ENCODE data around the gene FBF1. TPM values are rescaled to one million over a fixed set of nuclear protein-coding genes. Genes with fewer than 3 reads are reported as not detected.

Gene FBF1
- total RNA-seq, 2 experiments from 2014 or later = 21.9 to 23.6 TPM

DNA sequence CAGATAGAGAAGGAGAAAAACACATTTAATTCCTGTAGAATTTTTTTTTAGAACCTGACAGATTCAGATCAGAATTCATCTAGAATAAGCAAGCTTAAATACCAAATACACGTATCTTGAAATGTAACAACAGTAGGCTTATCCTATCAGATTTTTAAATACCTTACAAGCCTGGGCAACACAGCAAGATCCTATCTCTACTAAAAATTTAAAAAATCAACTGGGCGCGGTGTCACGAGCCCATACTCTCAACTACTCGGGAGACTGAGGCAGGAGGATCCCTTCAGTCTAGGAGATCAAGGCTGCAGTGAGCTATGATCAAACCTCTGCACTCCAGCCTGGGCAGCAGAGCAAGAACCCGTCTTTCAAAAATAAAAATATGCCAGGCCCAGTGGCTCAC is 24.6 kb upstream of the FBF1 start:
- ChIA-PET POLR2A (interaction anchor here (0.6 kb wide), 2 partner anchors 11 to 1751 kb away, joined by 3 to 4 read pairs; no protein-coding TSS in a partner anchor), CTCF (interaction anchor here (0.6 to 0.7 kb wide), 3 partner anchors 13 to 211 kb away, joined by 3 read pairs; no protein-coding TSS in a partner anchor)

DNA sequence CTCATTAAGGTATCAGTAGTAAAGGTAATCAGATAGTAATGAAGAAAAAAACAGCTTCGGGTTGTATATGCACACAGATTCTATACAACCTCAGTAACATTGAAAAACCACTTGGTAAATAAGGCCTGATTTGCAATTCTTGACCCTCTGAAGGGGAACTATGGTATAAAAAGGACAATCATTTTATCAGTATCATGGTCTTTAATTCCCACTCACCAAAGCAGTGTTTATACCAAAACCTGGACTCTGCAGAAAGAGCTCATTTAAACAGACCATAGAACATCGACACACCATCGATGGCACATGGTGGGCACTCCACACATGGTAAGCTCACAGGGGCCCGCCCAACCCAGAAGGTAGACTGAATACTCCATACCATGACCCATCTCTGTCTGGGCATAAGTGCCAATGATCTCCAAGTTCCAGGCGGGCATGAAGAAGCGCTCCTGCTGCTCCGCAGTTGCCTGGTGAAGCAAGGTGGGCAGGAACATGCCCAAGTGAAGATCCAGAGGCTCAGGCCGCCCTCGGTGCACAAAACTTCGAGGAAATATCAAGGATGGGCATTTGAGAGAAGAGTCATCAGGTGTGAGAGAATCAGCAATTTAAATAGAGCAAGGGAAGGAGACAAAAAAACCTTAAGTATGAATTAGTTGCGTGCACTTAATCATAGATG is 19.1 kb upstream of the FBF1 start:
- ChIA-PET CTCF (interaction anchor here (0.9 kb wide), 2 partner anchors 42 to 327 kb away, joined by 3 read pairs; no protein-coding TSS in a partner anchor), POLR2A (no interaction called here)

DNA sequence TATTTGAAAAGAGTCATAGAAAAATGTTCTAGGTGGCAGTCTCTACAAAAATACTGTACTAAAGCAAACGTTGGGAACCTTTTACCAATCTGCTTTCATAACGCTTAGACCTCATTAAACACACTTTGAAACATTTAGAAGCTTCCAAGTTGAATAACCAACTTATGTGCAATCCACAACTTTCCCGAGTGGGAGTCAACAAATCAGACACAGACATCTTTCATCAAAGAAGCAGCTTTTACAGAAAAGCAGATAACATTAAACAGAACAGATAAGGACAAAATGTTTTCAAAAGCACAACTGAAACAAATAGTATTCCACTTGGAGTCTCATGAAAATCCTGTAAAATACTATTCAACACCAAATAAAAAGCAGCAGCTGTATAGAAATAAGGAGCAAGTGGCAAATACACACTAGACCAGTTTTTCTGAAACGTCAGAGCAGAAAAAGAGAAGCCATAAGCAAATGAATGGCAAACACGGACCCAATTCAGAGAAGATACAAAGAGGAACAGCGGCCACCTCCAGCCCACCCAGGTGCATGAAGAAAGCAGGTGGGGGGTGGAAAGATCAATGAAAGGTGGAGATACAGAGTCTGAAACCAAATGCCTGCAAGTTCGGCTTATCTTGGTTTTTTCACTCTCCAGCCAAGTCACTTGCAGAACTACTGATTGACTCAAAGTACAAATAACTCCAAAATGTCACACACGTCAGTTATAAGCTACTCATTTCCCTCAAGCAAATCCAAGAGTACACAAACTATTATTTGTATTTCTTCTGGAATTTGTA is 18.4 kb upstream of the FBF1 start:
- ChIA-PET CTCF (interaction anchor here (0.9 kb wide), 1 partner anchor 326 kb away, joined by 3 read pairs; no protein-coding TSS in a partner anchor), POLR2A (no interaction called here)

DNA sequence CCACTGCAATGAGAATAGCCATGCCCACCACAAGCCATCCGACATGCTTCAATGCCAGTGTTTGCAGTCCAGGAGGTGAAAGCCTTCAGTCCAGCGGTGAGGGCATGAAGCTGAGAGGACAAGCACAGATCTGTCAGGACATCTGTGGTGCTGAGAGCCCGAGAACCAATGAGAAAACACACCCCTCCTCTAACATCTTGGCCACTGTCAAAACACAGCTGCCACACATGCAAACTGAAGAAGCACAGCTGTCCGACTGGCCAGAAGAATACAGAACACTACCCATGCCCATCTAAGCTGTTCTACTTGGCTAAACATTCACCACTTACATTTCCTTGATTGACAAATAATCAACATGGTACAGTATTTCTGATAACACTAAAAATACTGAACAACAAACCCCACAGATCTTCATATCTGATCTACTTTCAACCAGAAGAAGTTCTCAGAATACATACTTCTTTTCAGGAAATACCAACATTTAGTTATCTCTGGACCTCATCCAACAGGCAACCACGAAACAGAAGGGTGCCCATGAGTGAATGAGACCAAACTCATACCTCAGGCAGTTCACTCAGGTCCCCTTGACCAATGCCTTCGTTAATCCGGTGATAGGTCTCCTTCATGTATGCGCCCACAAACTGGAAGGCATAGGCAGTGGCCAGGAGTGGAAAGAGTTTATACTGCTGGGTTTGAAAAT is 10.2 kb upstream of the FBF1 start:
- ChIA-PET CTCF (interaction anchor here (0.7 kb wide), 1 partner anchor 15 kb away, joined by 3 read pairs; no protein-coding TSS in a partner anchor), POLR2A (no interaction called here)

DNA sequence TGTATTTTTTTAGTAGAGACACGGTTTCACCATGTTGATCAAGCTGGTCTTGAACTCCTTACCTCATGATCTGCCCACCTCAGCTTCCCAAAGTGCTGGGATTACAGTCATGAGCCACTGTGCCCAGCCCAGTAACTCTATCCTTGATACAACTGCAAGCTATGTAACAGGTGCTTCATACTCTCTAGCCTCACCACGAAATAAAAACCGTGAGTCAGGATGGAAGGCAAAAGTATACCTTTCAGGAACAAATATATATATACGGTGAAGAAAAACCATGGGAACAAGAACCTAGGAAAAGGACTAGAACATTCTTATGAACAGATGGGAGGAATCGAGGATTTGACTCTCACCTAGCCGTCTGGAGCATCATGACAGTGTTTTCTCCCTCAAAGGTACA is 9.6 kb upstream of the FBF1 start:
- CTCF ChIA-PET = no interaction called here
- POLR2A ChIA-PET = no interaction called here

DNA sequence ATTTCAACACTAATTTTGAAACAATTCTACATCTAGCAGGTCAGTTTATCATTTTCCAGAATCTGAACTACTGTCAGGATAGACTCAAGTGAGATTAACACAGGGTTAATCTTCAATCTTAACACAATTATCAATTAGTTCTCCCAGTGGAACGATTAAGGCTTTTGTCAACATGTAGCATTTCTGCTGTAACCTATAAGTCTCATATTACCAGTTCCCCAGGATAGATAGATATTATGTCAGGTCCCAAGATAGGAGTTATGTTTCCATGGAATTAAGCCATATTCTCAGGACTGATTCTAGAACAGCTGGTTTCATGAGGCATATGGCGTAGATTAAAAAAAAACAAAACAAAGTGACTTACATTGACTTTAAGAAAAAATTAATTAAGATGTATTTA is 4.4 kb upstream of the FBF1 start:
- ChIA-PET POLR2A (no interaction called here), CTCF (no interaction called here)

DNA sequence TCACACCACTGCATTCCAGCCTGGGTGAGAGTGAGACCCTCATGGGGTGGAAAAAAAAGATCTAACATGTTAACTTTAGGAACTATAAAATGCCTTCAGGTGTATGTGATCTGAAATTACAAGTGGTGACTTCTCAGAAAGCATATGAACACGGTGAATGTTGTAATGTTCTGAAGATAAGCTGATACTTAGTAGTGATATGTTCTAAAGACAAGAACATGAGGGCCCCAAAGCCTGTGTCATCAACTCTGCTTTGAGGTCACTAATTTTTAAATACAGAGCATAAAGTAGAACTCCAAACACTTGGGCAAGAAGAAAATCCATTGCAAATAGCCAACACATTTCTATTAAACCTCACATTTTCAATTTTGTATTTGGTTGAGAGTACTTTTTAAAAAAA is 2.6 kb upstream of the FBF1 start:
- POLR2A ChIA-PET = no interaction called here
- CTCF ChIA-PET = no interaction called here

DNA sequence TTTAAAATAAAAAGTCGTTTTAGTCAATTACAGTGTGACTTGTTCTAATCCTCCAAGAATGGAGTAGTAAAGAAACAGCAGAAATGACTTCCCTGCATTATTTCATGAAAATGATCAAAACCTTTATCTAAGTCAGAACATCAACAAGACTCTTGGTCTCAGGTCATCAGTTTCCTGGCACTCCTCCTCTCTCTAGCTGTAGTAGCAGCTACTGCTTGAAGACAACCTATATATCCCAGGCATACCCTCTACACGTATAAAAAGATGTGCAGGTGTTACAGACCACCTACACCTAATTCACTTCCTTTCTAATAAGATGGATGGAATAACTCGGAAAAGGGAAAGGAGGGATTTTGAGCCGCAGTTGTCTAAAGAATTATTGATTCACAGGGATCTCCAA is 1.6 kb upstream of the FBF1 start:
- CTCF ChIA-PET = no interaction called here
- POLR2A ChIA-PET = no interaction called here

DNA sequence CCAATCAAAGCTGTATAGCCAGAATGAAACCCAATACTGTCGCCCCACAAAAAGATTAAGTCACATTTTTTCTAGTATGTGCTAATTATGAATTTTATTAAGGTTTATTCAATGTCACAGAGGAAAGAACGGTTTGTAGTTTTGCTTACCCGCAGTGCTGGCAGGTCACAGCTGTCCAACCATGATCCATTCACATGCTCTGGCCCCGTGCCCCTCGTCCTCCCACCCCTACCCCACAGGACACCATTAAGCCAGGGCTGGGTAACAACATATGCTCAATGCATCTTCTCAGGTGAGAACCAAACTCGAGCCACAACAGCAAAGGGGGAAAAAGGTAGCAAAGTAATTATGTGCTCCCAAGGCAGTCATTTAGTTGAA is 589 bp upstream of the FBF1 start:
- CTCF ChIA-PET = interaction anchor here (1.0 to 1.3 kb wide), 2 partner anchors 36 to 616 kb away, joined by 3 read pairs; no protein-coding TSS in a partner anchor
- POLR2A ChIA-PET = interaction anchor here (0.6 to 0.8 kb wide), 2 partner anchors 37 to 342 kb away, joined by 3 to 9 read pairs; no protein-coding TSS in a partner anchor

DNA sequence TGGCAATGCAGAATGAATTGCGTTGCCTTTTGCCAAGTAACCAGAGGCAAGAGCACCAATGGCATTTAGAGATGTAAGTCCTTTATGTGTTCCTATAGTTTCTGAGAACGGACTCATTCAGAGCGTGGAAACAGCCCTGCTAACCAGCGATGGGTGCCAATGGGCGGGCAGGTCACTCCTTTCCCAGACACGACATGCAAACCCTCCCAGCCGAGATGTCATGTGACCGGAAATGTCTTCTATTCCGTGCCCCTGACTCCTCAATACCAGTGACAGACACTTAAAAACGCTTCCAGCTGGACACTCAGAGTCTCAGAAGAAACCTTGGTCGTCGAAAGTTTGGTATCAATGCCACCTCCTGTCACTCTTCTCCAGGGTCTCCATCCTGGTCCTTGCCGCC is 3.2 kb downstream of the FBF1 start:
- POLR2A ChIA-PET = interaction anchor here (0.6 kb wide), 1 partner anchor 629 kb away, joined by 3 read pairs; no protein-coding TSS in a partner anchor
- CTCF ChIA-PET = no interaction called here

DNA sequence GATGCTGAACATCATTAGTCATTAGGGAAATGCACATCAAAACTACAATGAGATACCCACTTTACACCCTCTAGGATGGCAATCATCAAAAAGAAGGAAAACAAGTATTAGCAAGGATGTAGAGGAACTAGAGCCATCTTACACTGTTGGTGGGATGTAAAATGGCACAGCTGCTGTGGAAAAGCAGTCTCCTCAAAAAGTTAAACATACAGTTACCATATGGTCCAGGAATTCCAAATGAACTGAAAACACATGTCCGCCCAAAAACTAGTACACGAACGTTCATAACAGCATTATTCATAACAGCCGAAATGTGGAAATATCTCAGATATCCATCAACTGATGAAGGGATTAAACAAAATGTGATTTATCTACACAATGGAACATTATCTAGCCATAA is 7.0 kb downstream of the FBF1 start:
- POLR2A ChIA-PET = no interaction called here
- CTCF ChIA-PET = no interaction called here

DNA sequence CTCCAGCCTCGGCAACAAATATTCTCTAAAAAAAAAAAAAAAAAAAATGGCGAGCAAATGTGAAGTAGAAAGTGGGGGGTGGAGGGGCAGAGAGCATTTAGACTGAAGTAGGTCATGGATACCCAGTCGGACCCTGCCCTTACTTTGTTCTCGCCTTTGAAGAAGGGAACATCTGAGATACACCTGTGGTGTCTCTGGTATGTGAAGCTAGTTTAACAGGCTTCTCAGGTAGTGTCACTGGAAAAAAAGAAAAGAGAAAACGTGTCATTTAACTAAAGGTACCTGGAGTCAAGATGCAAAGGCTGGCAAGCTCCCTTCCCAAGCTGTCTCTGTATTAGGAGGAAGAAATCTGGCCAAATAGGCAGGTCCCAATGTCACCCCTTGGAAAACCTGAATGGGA is 8.0 kb downstream of the FBF1 start:
- POLR2A ChIA-PET = no interaction called here
- CTCF ChIA-PET = no interaction called here

DNA sequence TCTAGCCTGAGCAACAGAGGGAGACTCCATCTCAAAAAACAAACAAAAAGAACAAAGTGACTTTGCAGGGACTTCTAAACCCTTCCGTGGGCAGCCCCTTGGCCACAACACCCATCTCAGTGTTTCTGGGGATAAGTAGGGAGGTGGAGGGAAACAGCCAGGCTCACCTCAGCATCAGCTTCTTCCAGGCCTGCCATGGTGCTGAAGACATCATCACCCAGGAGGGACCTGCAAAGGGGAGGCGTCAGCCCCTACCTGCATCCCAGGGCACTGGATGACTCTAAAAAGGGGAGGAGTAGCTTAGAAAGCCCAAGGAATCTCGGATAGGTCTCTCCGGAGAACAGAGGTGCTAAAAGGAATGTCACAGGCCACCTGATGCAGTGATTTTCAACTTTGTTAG is 9.8 kb downstream of the FBF1 start:
- CTCF ChIA-PET = no interaction called here
- POLR2A ChIA-PET = no interaction called here

DNA sequence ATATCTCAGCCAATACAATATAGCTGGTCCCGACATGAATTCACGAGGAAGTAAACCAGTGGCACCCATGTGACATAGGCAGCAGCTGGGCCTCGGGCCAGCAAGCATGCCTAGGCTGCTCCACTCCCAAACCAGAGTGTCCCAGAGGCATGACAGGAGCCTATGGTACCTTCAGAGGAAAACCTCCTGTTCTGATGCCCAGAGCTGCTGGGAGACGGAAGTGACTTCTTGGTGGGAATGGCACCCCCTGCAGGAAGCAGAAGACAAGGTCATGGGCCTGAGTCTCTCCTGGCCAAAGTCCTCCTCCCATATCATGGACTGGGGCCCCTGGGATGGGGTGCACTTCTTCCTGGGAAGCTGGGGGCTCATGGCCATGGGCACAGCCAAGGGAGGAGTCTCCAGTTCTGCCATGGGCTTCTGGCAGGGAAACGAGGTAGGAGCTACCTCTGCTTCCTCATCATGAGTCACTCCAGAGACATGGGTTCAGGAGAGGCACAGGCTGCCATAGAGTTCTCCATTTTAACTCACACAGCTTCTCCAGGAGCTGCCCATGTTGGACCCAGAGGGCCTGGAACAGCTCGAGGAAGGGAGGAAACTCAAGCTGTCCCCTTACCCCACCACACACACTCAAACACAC is 13.4 kb downstream of the FBF1 start:
- CTCF ChIA-PET = interaction anchor here (1.2 kb wide), 1 partner anchor 86 kb away, joined by 3 read pairs; no protein-coding TSS in a partner anchor

DNA sequence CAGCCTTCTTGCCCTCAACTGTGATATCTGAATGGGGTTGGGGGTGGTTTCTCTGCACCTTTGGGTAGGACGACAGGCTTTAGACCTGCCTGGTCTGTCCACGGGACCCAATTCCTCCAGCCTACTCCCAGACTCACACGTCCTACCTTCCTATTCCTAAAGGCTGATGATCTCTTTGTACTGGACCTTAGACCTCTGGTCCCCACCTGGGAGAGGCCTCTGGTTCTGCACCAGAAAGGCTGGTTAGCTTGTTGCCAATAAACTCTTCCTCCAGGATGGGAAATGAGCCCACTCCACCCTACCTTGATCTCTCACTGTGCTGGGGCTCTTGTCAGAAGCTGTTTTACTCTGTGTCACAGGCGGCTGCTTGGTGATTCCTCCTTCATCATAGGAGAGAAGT is 14.4 kb downstream of the FBF1 start:
- ChIA-PET POLR2A (no interaction called here), CTCF (no interaction called here)

More for the DNA sequence above, 13.4 kb downstream of the FBF1 start:
- POLR2A ChIA-PET = no interaction called here

DNA sequence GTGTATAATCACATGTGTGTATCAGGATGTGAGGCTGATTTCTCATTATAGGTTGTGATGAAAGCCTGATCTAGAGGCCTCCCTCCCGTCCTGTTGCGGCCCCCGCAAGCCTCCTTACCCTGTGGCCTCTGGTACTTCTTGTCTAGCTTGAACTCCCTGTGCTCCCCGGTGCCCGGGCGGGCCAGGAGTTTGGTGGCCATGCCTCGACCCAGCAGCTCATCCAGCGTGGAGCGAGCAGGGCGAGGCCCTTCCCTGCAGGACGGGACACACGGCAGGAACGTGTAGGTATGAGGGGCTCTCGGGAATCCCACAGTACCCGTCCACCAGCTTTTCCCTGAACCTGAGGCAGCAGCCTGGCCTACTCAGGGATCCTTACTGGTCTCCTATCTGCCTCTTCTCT is 14.9 kb downstream of the FBF1 start:
- POLR2A ChIA-PET = interaction anchor here (0.6 kb wide), 1 partner anchor 10 kb away, joined by 3 read pairs; no protein-coding TSS in a partner anchor
- CTCF ChIA-PET = interaction anchor here (1.3 kb wide), 1 partner anchor 91 kb away, joined by 4 read pairs; no protein-coding TSS in a partner anchor

DNA sequence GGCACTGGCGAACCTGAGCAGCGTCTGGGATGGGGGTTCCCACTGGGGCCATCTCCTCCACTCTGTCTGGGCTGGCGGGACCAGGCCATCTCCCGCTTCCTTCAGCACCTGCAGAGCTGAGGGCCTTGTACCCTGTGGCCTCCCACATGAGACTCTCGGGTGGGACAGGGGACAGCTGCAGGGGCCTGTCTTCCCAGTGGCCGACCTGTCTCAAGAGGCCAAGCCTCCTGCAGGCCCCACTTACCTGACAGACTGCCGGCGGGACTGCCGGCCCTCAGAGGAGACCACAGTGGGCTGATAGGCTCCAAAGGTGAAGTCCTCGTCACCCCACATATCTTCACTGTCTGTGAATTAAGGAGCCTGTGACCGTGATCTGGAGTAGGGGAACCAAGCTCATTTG is 15.7 kb downstream of the FBF1 start:
- CTCF ChIA-PET = interaction anchor here (1.3 to 1.4 kb wide), 2 partner anchors 91 to 139 kb away, joined by 3 to 4 read pairs; no protein-coding TSS in a partner anchor
- POLR2A ChIA-PET = no interaction called here

DNA sequence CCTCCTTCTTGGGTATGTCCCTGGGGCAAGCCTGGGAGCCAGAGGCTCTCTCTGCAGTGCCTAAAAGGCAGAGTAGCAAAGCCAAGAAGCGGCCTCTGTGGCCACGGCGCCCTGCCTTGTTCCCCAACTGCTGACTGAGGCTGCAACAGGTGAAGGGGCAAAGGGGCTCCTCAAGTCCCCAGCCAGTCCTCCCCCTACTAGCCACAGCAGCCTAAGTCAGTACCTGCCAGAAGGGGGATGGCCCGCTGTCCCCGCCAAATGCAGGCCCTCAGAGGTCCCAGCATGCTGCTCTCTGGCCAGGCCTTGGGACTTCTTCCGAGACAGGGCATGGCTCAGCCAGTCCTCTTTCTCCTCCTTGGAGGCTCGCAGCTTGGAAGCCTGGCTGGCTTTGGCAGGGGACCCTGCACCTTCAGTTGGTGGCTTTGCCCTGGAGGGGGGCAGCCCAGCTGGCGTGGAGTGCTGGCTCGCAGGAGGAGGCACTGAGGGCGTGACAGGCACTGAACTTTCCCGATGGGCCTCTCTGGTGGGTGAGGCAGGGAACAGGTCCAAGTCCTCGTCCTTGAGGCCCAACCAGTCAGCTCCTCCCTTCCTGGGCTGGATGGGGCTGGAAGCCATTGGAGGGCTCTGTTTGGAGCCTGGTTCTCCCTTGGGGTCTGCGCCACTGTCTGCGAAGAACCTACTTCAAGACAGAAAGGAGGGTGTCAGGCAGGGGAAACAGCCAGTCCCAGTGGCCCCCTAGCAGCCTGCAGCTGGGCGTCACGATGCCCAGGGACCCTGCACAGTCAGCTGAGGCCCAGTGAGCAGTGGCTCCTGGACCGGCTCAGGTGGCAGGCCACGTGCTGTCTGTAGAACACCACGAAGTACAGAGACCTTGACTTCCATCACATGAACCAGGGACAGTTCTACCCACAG is 17.6 kb downstream of the FBF1 start:
- CTCF ChIA-PET = interaction anchor here (0.8 kb wide), 1 partner anchor 91 kb away, joined by 3 read pairs; no protein-coding TSS in a partner anchor
- POLR2A ChIA-PET = no interaction called here
